Mononuclear cell (primary cell): Measurements from ENCODE around the gene HOXA13. TPM values are rescaled to one million over a fixed set of nuclear protein-coding genes. Genes with fewer than 3 reads are reported as not detected.

Experiments
- H3K27me3 ChIP-seq: 2 replicates; pipeline ENCODE4 v1.6.0; 2011; ENCODE audit warnings: low read length, control low read depth; ENCODE audit not compliant: insufficient read depth
- H3K4me1 ChIP-seq: 2 replicates; pipeline ENCODE4 v1.5.1; 2011; ENCODE audit warnings: mild to moderate bottlenecking, low read length, control low read depth; ENCODE audit not compliant: insufficient read depth
- H3K4me3 ChIP-seq: 2 replicates; pipeline ENCODE4 v1.5.1; 2011; ENCODE audit warnings: mild to moderate bottlenecking, low read length, moderate library complexity
- H3K9me3 ChIP-seq: 2 replicates; pipeline ENCODE4 v1.5.1; 2011; ENCODE audit warnings: low read depth, mild to moderate bottlenecking, control low read depth, low read length
- total RNA-seq: library from RNA; depleted of rRNA; stranded (reverse); fragments of >200 nt; gene quantifications from one replicate; pipeline ENCODE4 v1.2.3, GENCODE V29; 2012

Gene HOXA13
- total RNA-seq, 1 donor = under 0.01 TPM

GRCh38 chr7:27217951-27218350 lies 18.1 kb upstream of the HOXA13 start:
- no peaks in the 10 kb centered on the region for H3K9me3 ChIP-seq
- H3K4me1 ChIP-seq = peaks cover 6% of the 10 kb centered on the region
- H3K4me3 ChIP-seq = no peak overlapping the region
- H3K27me3 ChIP-seq = peaks cover 91% of the 10 kb centered on the region

- Histone ChIP-seq H3K9me3 (no peaks in the 10 kb centered on the region), H3K4me3 (no peak overlapping the region), H3K27me3 (peaks cover 91% of the 10 kb centered on the region), H3K4me1 (peaks cover 7% of the 10 kb centered on the region)
Measured at GRCh38 chr7:27215356-27215755, 15.5 kb upstream of the HOXA13 start.

- peaks cover 90% of the 10 kb centered on the region for H3K27me3 ChIP-seq
- no peak overlapping the region for H3K4me3 ChIP-seq
- H3K9me3 ChIP-seq = no peaks in the 10 kb centered on the region
- H3K4me1 ChIP-seq = peaks cover 8% of the 10 kb centered on the region
Measured at GRCh38 chr7:27214239-27214950, 14.5 kb upstream of the HOXA13 start.

- Histone ChIP-seq H3K4me1 (peaks cover 8% of the 10 kb centered on the region), H3K9me3 (no peaks in the 10 kb centered on the region), H3K27me3 (peaks cover 91% of the 10 kb centered on the region), H3K4me3 (no peak overlapping the region)
Measured at GRCh38 chr7:27213433-27214238, 13.7 kb upstream of the HOXA13 start.

GRCh38 chr7:27212497-27213432 lies 12.9 kb upstream of the HOXA13 start:
- Histone ChIP-seq H3K27me3 (peaks cover 93% of the 10 kb centered on the region), H3K4me1 (peaks cover 8% of the 10 kb centered on the region), H3K9me3 (no peaks in the 10 kb centered on the region), H3K4me3 (no peak overlapping the region)

GRCh38 chr7:27211764-27212204 lies 11.9 kb upstream of the HOXA13 start:
- Histone ChIP-seq H3K27me3 (peaks cover 95% of the 10 kb centered on the region), H3K9me3 (no peaks in the 10 kb centered on the region), H3K4me1 (peaks cover 8% of the 10 kb centered on the region), H3K4me3 (no peak overlapping the region)

GRCh38 chr7:27211084-27211446 lies 11.2 kb upstream of the HOXA13 start:
- Histone ChIP-seq H3K4me1 (peaks cover 8% of the 10 kb centered on the region), H3K27me3 (peaks cover 98% of the 10 kb centered on the region), H3K4me3 (no peak overlapping the region), H3K9me3 (no peaks in the 10 kb centered on the region)

- Histone ChIP-seq H3K4me3 (no peak overlapping the region), H3K27me3 (peaks cover 99% of the 10 kb centered on the region), H3K4me1 (peaks cover 8% of the 10 kb centered on the region), H3K9me3 (no peaks in the 10 kb centered on the region)
Measured at GRCh38 chr7:27210441-27211083, 10.7 kb upstream of the HOXA13 start.

GRCh38 chr7:27209933-27210440 lies 10.1 kb upstream of the HOXA13 start:
- Histone ChIP-seq H3K4me1 (peaks cover 13% of the 10 kb centered on the region), H3K4me3 (no peak overlapping the region), H3K9me3 (no peaks in the 10 kb centered on the region), H3K27me3 (peaks cover 99% of the 10 kb centered on the region)

GRCh38 chr7:27208998-27209397 lies 9.1 kb upstream of the HOXA13 start:
- peaks cover 21% of the 10 kb centered on the region for H3K4me1 ChIP-seq
- no peaks in the 10 kb centered on the region for H3K9me3 ChIP-seq
- H3K4me3 ChIP-seq = no peak overlapping the region
- peaks cover 99% of the 10 kb centered on the region for H3K27me3 ChIP-seq

- peaks cover 99% of the 10 kb centered on the region for H3K27me3 ChIP-seq
- no peaks in the 10 kb centered on the region for H3K9me3 ChIP-seq
- peaks cover 22% of the 10 kb centered on the region for H3K4me1 ChIP-seq
- H3K4me3 ChIP-seq = no peak overlapping the region
Measured at GRCh38 chr7:27207348-27207985, 7.6 kb upstream of the HOXA13 start.

- H3K4me1 ChIP-seq = peaks cover 38% of the 10 kb centered on the region
Measured at GRCh38 chr7:27205325-27206280, 5.7 kb upstream of the HOXA13 start.

GRCh38 chr7:27204851-27205322 lies 5.0 kb upstream of the HOXA13 start:
- Histone ChIP-seq H3K9me3 (no peaks in the 10 kb centered on the region), H3K4me3 (no peak overlapping the region), H3K4me1 (peaks cover 37% of the 10 kb centered on the region), H3K27me3 (peaks cover 97% of the 10 kb centered on the region)

More at GRCh38 chr7:27205325-27206280, 5.7 kb upstream of the HOXA13 start:
- H3K27me3 ChIP-seq = peaks cover 99% of the 10 kb centered on the region
- no peaks in the 10 kb centered on the region for H3K9me3 ChIP-seq
- H3K4me3 ChIP-seq = no peak overlapping the region
